DMS114 treated with DMSO at 0.1 percent for 48 hours (cell line): ENCODE measurements around the gene SLC9A5.

ENCODE experiments used
- DNase-seq: peaks from one replicate; lab custom pipeline; 2025; ENCODE audit not compliant: unreplicated experiment; lab: John Stamatoyannopoulos, UW

The SLC9A5 gene

DNA sequence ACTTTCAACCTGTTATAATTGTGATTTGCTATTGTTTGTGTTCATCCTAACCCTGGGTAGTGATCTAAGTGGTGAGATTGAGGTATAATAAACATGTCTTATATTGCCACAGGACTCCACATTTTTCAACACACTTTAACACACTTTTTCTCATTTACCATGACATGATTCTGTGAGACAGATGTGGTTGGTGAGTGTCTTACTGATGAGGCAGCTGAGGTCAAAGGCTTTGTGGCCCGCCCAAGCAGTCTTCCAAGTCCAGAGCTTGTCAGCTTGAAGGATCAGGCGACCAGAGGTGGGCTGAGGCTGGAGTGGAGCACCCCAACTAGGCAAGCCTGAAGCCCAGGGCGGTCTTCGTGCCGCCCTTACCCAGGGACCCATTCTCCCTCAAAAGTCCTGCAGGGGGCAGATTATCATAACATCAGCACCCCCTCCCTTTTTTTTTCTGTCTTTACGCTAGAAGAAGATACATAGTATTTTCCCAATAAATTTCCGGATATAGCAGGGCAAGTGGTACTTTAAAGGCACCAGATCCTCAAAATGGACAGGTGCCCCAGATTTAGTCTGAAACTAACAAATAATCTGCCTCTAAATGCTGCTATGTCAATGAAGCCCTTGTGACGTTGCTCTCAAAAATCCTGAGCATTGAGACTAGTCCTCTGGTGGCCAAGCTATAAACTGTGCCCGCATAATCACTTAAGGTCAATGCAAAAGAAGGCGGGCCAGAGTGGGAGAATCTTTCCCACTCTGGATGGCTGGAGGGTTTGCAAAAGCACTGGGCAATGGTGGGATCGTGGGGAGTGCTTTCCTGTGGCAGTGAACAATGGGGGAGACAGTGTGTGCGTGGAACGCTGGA lies 56.7 kb downstream of the SLC9A5 start:
- no peak for DNase-seq

DNA sequence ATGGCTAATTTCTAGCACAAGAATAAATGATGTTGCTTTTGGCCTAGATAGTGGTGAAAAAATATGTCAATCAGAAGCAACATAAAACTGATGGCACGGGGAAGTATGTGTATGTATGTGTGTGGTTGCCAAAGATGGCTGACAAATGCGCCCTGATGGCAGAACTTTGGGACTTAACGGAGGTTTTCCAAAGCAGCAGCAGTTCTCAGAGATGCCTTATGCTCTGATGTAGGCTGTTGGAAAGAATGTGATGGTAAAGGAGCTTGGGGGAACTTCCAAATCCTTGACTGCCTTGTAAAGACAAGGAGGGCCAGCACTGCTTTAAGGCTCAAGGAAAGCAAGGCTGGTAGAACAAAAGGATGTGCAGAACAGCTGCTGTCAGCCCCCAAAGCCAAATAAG lies 61.8 kb downstream of the SLC9A5 start:
- DNase-seq = no peak

DNA sequence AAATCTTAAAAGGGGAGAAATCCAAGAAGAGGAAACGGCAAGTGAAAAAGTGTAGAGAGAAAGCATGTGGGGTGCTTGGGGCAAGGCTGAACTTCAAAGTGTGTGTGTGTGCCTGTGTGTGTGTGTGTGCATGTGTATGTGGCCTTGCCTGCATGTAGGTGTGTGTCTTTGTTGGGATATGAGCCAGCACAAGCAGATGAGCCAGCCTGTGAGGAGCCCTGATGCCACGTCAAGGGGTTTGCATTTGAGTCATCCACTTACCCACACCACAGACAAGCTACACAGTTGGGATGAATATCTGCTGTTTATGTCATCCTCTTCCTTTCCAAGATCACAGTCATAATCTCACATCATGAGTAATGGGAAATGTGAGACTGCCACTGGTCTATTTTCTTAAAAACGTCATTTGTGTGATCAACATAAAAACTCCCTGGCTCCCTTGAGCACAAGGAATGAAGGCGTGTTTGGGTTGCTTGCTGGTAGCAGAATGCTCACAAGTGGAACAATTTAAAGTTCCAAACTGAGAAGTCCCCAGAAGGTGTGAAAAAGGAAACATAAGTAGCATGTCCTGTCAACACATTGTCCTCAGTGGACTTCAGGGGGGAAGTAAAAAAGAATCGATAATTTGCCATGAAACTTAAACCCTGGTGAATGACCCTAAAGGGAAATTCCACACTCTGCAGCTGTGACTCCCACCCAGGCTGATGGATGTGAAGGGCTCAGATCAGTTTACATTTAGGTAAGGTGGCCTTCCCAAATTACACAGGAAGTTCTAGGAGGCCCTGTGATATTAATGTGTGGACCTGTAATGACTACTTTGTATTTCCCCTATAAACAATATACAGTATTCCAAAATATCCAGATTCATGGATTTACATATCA lies 63.1 kb downstream of the SLC9A5 start:
- no peak for DNase-seq

DNA sequence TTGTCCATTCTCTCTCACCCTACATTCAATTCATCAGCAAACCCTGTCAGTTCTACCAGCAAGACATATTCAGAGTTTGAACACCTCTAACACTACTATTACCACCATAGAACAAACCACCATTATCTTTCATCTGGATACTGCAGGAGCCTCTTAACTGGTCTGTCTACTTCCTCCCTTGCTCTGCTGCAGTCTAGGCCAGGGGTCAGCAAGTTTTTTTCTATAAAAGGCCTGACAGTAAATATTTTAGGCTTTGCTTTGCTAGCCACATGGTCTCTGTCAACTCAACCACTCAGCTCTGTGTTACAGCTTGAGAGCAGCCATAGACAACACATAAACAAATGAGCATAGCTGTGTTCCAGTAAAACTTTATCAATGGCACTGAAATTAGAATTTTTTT lies 63.9 kb downstream of the SLC9A5 start:
- DNase-seq = no peak

DNA sequence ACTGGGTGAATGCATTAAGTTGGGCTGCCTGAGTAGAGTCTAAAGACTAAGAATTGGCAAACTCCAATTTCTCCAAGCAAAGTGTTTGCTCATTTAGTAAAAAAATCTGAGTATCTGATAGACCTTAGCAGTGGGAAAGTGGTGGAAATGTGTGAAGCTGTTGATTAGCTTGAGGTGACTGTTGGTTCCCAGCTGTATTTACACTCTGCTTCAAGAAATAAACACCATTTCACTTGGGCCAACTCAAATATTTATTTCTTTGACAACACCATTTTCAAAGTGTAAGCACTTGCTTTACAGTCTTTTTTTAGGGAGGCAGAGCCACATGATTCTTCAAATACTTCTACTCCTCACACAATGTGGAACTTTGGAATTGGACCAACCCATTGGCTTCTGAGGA lies 69.1 kb downstream of the SLC9A5 start:
- no peak for DNase-seq
